Measurements from ENCODE around the gene ZCCHC14. TPM values are rescaled to one million over a fixed set of nuclear protein-coding genes. Genes with fewer than 3 reads are reported as not detected.

The ZCCHC14 gene
- total RNA-seq, 2 donors from 2014 or later = 21.7 to 28.8 TPM

- peak; percentile 92 for DNase-seq (ENCODE audit: low spot score)
- intact Hi-C loops (cut with DNase I) = no loop called here
These were observed 27.5 kb downstream of the ZCCHC14 start for GRCh38 chr16:87465306-87465705.

DNA sequence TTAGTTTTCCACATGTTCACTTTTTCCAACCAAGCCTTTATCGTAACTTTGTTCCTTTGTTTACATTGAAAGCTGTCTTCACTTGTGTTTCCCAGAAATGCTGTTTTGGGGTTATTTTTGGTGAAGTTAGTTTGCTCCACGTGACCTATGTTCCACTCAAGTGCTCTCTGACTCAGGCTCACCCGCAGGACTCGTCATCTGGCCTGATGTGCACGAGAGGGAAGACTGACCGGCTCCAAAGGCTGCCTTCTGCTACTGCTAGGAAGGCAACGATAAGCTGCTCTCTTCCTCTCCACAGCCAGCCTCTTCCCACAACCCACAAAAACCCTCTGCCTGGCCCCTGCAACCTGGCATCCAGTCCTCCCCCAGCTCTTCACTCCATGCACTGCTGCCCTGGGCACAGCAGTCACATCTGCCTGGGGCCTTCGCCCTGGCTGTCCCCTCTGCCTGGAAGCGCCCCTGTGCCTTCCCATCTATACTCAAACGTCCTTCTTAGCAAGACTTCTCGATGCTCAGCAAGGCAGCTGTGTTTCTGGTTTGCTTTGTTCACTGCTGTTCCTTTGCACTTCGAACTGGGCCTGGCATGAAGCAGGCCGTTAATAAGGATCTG is 28.0 kb downstream of the ZCCHC14 start:
- intact Hi-C loops (cut with DNase I) = no loop called here
- peak; percentile 95 for DNase-seq (ENCODE audit: low spot score)

GRCh38 chr16:87463722-87464690 is 28.8 kb downstream of the ZCCHC14 start:
- intact Hi-C loops (cut with DNase I) = no loop called here
- DNase-seq (ENCODE audit: low spot score) = no peak

DNA sequence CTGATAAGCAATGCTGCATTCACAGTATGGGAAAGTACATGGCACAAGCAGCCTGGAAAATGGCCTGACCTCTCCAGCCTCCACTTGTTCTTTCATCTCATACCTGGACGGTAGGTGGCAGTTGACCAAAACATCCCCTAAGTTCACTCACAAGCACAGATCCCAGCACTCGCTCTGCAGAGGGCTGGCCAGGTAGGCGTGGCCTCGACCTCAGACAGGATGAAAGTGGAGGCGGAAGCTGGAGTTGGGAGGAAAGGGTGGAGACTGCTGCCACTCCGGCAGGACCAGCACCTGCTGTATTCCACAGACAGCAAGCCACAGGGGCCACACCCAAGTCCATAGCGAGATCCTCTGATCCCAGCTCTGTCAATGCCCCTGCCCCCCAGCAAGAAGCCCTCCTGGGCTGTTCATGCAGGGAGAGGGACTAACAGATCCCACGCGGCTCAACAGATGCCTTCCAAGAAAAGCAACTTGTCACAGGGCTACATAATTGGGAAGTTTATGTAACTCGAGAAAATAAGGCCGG is 31.3 kb downstream of the ZCCHC14 start:
- no peak for DNase-seq (ENCODE audit: low spot score)
- intact Hi-C loops (cut with DNase I) = no loop called here

DNA sequence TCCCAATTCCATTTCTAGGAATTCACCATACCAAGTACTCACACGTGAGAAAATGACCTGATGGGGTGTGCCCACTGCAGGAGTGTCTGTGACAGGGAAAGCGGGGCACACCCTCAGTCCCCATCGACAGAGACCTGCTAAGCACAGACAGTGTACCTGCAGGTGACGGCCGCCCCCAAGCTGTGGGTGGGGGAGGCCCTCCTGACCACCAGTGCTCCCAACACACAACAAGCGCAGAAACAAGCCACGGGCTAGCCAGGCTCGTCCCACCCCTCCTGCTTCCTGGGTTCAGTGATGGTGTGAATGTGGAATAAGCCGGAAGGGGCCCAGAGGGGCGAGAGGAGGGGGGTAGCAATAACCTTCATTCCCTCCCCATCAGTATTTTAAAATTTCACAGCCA is 31.9 kb downstream of the ZCCHC14 start:
- DNase-seq (ENCODE audit: low spot score) = no peak
- intact Hi-C loops (cut with DNase I) = loop anchor here in 1 of 2 donors (1.0 kb wide), 1 partner anchor 20 kb away; no protein-coding TSS in a partner anchor

- DNase-seq (ENCODE audit: low spot score) = no peak
These were observed 33.0 kb downstream of the ZCCHC14 start for GRCh38 chr16:87459833-87460232.

DNA sequence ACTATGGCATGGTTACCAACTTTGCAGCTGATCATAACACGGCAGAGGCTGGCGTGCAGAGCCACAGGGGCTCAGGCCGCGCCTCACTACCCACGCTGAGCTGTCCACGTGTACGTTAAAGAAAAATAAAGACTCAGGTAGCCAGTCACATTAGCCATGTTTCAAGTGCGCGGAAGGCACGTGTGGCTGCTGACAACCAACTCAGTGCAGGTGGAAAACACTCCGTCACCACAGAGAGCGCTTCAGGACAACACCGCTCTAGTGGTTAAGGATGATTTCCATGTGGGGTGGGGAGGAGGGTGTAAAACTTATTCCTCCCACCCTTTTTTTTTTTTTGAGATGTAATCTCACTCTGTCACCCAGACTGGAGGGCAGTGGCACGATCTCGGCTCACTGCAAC is 33.8 kb downstream of the ZCCHC14 start:
- intact Hi-C loops (cut with DNase I) = no loop called here
- no peak for DNase-seq (ENCODE audit: low spot score)

More at GRCh38 chr16:87459833-87460232, 33.0 kb downstream of the ZCCHC14 start:
- intact Hi-C loops (cut with DNase I) = loop anchor here in 1 of 2 donors (1.0 kb wide), 1 partner anchor 19 kb away; no protein-coding TSS in a partner anchor

DNA sequence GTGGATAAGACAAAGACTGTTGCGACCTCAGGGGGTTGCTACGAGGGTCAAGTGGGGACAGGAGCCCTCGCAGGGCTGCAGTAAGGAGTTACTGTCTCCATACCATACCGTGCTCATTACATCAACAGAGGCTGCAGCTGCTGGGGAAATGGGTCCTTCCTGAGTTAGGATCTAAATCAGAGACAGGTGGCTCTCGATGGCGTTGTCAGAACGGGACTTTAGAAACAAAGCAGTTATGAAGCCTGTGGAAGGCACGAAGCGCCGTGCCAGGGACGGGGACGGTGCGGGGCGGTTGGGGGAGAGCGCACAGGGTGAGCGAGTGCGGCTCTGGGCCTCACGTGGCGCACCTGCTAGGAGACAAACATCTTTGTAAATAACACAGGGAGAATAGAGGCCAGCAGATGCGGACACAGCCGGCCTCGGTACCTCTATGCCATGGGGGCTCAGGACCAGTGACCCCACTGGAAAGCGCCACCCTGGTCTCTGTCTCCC is 34.4 kb downstream of the ZCCHC14 start:
- DNase-seq (ENCODE audit: low spot score) = no peak
- intact Hi-C loops (cut with DNase I) = no loop called here

DNA sequence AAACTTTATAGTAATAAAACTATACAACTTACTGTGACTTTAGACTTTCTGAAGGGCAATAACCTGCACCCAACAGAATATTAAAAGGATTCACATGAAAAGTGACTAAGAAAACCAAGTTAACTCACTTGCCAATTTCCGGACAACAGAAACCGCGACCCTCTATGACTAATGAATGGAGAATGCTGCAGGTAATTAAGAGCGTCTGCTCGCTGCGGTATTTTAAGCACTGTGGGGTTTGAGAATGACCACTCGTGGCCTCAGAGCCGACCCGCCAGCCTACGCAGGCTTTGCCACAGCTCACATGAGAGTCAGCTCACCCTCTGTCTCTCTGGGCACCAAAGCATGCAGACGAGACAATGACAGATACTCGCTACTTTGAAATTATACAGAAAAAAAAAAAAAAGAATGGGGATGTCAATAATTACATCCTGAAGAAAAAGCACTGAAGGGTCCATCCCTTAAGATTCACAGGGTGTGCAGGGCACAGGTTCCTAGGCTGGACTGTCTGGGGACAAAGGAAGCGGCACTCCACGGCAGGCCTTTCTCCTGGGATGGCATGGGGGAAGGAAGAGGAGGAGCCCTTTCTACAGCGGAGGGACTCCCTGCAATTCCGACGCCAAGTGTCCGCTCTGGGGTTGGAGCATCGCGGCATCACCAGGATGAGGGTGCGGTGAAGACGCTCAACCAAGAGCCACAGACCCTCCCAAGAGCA is 35.0 kb downstream of the ZCCHC14 start:
- intact Hi-C loops (cut with DNase I) = no loop called here
- DNase-seq (ENCODE audit: low spot score) = peak; percentile 31

DNA sequence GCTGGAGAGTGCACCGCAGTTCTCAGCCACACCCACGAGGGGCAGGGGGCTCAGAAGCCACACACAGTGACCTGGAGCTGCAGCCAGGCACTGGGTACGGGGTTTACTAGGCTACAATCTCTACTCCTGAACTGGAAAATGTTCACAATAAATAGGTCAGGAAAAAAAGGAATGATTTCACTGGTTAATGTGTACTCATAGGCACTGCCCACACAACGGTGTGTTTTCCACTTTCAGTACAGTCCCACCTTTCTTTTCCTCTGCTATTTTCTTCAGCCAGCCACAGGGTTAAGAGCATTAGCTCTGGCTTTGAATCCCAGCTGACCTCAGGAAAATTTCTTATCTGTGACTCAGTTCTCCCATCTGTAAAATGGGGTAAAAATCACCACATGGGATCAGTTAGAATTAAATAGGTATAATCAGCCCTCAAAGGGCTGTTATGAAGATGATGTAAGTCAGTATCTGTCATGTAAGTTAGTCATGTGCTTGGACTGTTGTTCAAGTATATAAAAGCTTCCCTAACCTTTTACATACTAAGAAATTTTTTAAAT is 35.7 kb downstream of the ZCCHC14 start:
- no peak for DNase-seq (ENCODE audit: low spot score)
- intact Hi-C loops (cut with DNase I) = no loop called here

- intact Hi-C loops (cut with DNase I) = no loop called here
- DNase-seq (ENCODE audit: low spot score) = no peak
These were observed 38.4 kb downstream of the ZCCHC14 start for GRCh38 chr16:87454391-87454790.

DNA sequence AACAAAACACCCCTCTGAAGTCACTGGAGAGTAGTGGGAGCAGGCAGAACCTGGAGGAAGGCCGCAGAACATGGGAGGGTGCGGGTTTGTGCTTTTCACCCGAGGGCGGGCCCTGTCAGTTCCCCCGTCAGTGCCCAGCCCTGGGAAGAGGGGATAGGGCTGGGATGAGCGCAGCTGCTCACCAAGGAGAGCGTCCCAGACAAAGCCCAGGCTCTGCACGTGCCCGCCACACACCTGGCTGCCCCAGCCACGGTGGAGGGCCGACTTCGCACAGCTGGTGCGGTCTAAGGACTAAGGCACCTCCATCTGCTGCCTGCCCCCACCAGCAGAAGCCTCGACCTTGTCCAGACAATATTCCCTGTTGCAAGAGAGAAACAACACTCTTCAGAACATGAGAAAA is 39.5 kb downstream of the ZCCHC14 start:
- intact Hi-C loops (cut with DNase I) = no loop called here

DNA sequence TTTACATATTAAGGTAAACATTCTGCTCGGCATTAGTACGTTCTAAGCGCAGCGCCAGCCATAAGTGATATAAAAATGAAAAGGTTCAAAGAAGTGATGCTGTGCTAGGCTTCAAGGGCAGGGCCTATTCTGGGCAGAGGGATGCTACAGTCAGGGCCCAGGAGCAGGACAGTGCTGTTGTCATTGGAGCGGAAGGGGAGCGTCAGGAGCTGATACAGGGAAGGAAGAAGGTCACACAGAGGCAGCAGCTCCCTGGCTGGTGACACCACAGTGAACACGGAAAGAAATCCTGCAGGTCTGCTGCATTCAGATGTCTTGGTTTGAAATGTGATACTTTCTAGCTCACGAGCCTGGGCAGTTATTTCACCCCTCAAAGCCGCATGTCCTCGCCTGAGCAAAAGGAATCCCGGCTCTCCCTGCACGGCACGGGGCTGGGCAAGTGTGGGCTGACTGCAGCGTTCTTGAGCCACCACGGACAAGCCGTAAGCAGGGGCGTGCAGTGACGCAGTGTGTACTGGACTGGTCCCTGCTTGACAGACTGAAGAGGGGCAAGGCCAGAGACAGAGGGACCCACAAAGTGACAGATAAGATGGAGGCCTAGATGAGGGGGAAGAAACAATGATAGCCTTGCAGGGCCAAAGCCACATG is 41.1 kb downstream of the ZCCHC14 start:
- intact Hi-C loops (cut with DNase I) = no loop called here
- DNase-seq (ENCODE audit: low spot score) = no peak

More for the DNA sequence above, 39.5 kb downstream of the ZCCHC14 start:
- no peak for DNase-seq (ENCODE audit: low spot score)

GRCh38 chr16:87448866-87449265 is 44.0 kb downstream of the ZCCHC14 start:
- DNase-seq (ENCODE audit: low spot score) = peak; percentile 42
- intact Hi-C loops (cut with DNase I) = no loop called here

DNA sequence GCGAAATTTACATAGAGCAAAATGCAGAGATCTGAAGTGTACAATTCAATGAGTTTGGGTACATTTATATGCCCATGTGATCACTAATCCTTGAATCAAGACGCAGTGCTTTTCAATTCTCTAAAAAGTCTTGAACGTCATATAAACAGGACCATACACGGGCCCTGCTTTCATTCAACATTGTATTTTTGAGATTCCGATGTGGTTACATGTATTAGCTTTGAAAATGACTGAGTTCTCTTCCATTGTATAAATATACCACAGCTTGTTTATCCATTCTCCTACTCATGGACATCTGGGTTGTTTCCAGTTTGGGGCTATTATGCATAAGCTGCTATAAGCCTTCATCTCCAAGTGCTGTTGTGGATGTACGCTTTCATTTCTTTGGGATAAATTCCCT is 45.5 kb downstream of the ZCCHC14 start:
- DNase-seq (ENCODE audit: low spot score) = no peak
- intact Hi-C loops (cut with DNase I) = no loop called here

GRCh38 chr16:87446479-87446878 is 46.3 kb downstream of the ZCCHC14 start:
- peak; percentile 23 for DNase-seq (ENCODE audit: low spot score)
- intact Hi-C loops (cut with DNase I) = no loop called here

GRCh38 chr16:87445486-87445885 is 47.3 kb downstream of the ZCCHC14 start:
- intact Hi-C loops (cut with DNase I) = no loop called here
- peak; percentile 61 for DNase-seq (ENCODE audit: low spot score)

DNA sequence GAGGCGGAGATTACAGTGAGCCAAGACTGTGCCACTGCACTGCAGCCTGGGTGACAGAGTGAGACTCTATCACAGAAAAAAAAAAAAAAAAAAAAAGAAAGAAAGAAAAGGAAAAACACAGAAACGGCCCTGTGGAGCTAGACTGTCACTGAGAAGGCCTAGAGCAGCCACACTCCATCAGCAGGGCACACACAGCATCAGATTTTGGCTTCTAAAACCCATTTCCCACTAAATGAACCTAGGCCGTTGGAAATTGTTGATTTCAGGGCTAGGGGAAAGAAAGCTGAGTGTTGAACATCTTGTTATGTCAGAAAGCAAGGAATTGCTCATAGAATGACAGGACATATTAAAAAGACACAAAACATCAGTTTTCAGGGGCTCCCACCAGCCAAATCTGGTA is 48.9 kb downstream of the ZCCHC14 start:
- peak; percentile 14 for DNase-seq (ENCODE audit: low spot score)
- intact Hi-C loops (cut with DNase I) = no loop called here

- DNase-seq (ENCODE audit: low spot score) = no peak
- intact Hi-C loops (cut with DNase I) = no loop called here
These were observed 49.8 kb downstream of the ZCCHC14 start for GRCh38 chr16:87443016-87443415.
